Fibroblast of lung (primary cell): ENCODE results near the gene INSIG1. TPM values are rescaled to one million over a fixed set of nuclear protein-coding genes. Genes with fewer than 3 reads are reported as not detected.

ENCODE experiments used
- DNase-seq, 2 donors: peaks; one replicate each; pipeline versions ENCODE4 v3.0.0 to v3.0.0-alpha.2; 2010; ENCODE audit warnings: low read depth in 2 of 2
- H2AFZ ChIP-seq: 2 replicates; pipeline ENCODE4 v1.5.1; 2012; ENCODE audit warnings: low read length, control low read depth, inconsistent platforms
- H3K27ac ChIP-seq: 2 replicates; pipeline ENCODE4 v1.5.1; 2011; ENCODE audit warnings: low read length, control low read depth; ENCODE audit not compliant: insufficient read depth
- H3K27me3 ChIP-seq: 2 replicates; pipeline ENCODE4 v1.5.1; 2011; ENCODE audit warnings: mild to moderate bottlenecking, low read length; ENCODE audit not compliant: control insufficient read depth, insufficient read depth
- H3K36me3 ChIP-seq: 2 replicates; pipeline ENCODE4 v1.5.1; 2011; ENCODE audit warnings: low read length; ENCODE audit not compliant: control insufficient read depth, insufficient read depth
- H3K4me1 ChIP-seq: 2 replicates; pipeline ENCODE4 v1.5.1; 2011; ENCODE audit warnings: low read length; ENCODE audit not compliant: control insufficient read depth, insufficient read depth; ENCODE audit errors: extremely low read depth
- H3K4me2 ChIP-seq: 2 replicates; pipeline ENCODE4 v1.5.1; 2011; ENCODE audit warnings: low read length, control low read depth; ENCODE audit not compliant: insufficient read depth; ENCODE audit errors: extremely low read depth
- H3K4me3 ChIP-seq, 4 experiments: fragments of 200-600 bp in 1 of 4; sonication (generic) in 1 of 4; replicated peaks in 1 of 4; 2 replicates each; pipeline ENCODE4 v1.5.1; 2011 to 2016; ENCODE audit warnings: low read length in 4 of 4, low read depth in 3 of 4, mild to moderate bottlenecking in 3 of 4, control low read depth in 2 of 4, inconsistent platforms in 1 of 4, mixed read lengths in 1 of 4; ENCODE audit not compliant: insufficient read depth in 1 of 4; ENCODE audit errors: control extremely low read depth in 1 of 4
- H3K79me2 ChIP-seq: 2 replicates; pipeline ENCODE4 v1.5.1; 2012; ENCODE audit warnings: mild to moderate bottlenecking, low read length, inconsistent platforms; ENCODE audit not compliant: control insufficient read depth, insufficient read depth
- H3K9ac ChIP-seq: 2 replicates; pipeline ENCODE4 v1.5.1; 2011; ENCODE audit warnings: mild to moderate bottlenecking, low read length, control low read depth; ENCODE audit not compliant: insufficient read depth
- H3K9me3 ChIP-seq: 2 replicates; pipeline ENCODE4 v1.5.1; 2012; ENCODE audit warnings: low read depth, low read length; ENCODE audit not compliant: control insufficient read depth, insufficient read depth
- H4K20me1 ChIP-seq: 2 replicates; pipeline ENCODE4 v1.5.1; 2011; ENCODE audit warnings: low read length; ENCODE audit not compliant: control insufficient read depth, insufficient read depth; ENCODE audit errors: extremely low read depth
- CTCF ChIP-seq, 2 donors: IDR thresholded peaks in 1 of 2; conservative IDR thresholded peaks in 1 of 2; 1 replicate in 1 of 2; 2 replicates in 1 of 2; pipeline ENCODE4 v1.5.1; 2011 to 2012; ENCODE audit warnings: low read length in 2 of 2, control low read depth in 1 of 2, inconsistent platforms in 1 of 2, low read depth in 1 of 2, mild to moderate bottlenecking in 1 of 2
- EZH2 ChIP-seq: IDR thresholded peaks from 2 replicates; pipeline ENCODE4 v1.5.1; 2012; ENCODE audit warnings: low read length, control low read depth, mild to moderate bottlenecking; ENCODE audit errors: missing control alignments
- polyA plus RNA-seq, 2 donors: library from polyadenylated mRNA; depleted of rRNA in 1 of 2; stranded (reverse) in 1 of 2; unstranded in 1 of 2; fragments of >200 nt; gene quantifications; 2 replicates each; pipeline ENCODE4 v1.2.1, GENCODE V29; 2011 to 2012; ENCODE audit warnings: missing spikeins in 1 of 2
- total RNA-seq: library from RNA; depleted of rRNA; stranded (reverse); fragments of >200 nt; gene quantifications from 2 replicates; pipeline ENCODE4 v1.2.1, GENCODE V29; 2014

The INSIG1 gene
- total and polyA plus RNA-seq, 2 donors (not counting 1 experiment from before 2014, with no cell fraction given) = 216 to 353 TPM

- H3K27me3 ChIP-seq = peaks cover 14% of the 10 kb centered on the region
- H3K9ac ChIP-seq = no peak overlapping the region
- no peak for TF ChIP-seq CTCF (conservative IDR thresholded peaks at IDR 0.05 in 1 of 2, IDR thresholded peaks at IDR 0.05 in 1 of 2; ENCODE audit: low read depth in 1 of 2, low read length in 2 of 2)
- peak; percentile 30 for TF ChIP-seq EZH2
- DNase-seq = peak in 1 of 2 donors; percentile 19
- no peak overlapping the region for H3K4me2 ChIP-seq
- H4K20me1 ChIP-seq = no peaks in the 10 kb centered on the region
- H3K9me3 ChIP-seq = no peaks in the 10 kb centered on the region
- no peaks in the 10 kb centered on the region for H3K36me3 ChIP-seq
- no peak overlapping the region for H3K4me3 ChIP-seq
- no peak overlapping the region for H2AFZ ChIP-seq
- no peak overlapping the region for H3K27ac ChIP-seq
- H3K4me1 ChIP-seq = no peaks in the 10 kb centered on the region
- H3K79me2 ChIP-seq = no peaks in the 10 kb centered on the region
Observed at GRCh38 chr7:155277385-155277994, 20.2 kb upstream of the INSIG1 start.

- H3K9ac ChIP-seq = no peak overlapping the region
- H3K9me3 ChIP-seq = no peaks in the 10 kb centered on the region
- no peak overlapping the region for H3K27ac ChIP-seq
- no peaks in the 10 kb centered on the region for H4K20me1 ChIP-seq
- H2AFZ ChIP-seq = no peak overlapping the region
- no peaks in the 10 kb centered on the region for H3K4me1 ChIP-seq
- peaks cover 14% of the 10 kb centered on the region for H3K27me3 ChIP-seq
- H3K4me3 ChIP-seq = no peak overlapping the region
- TF ChIP-seq CTCF (conservative IDR thresholded peaks at IDR 0.05 in 1 of 2, IDR thresholded peaks at IDR 0.05 in 1 of 2; ENCODE audit: low read depth in 1 of 2, low read length in 2 of 2) (no peak), EZH2 (no peak)
- H3K79me2 ChIP-seq = no peaks in the 10 kb centered on the region
- no peaks in the 10 kb centered on the region for H3K36me3 ChIP-seq
- DNase-seq = no peak
- H3K4me2 ChIP-seq = no peak overlapping the region
Observed at GRCh38 chr7:155278921-155279320, 18.8 kb upstream of the INSIG1 start.

GRCh38 chr7:155279787-155280445, 17.8 kb upstream of the INSIG1 start:
- Histone ChIP-seq H3K4me2 (no peak overlapping the region), H3K27me3 (peaks cover 14% of the 10 kb centered on the region), H4K20me1 (no peaks in the 10 kb centered on the region), H3K4me1 (no peaks in the 10 kb centered on the region), H3K9ac (no peak overlapping the region), H3K4me3 (no peak overlapping the region), H3K36me3 (no peaks in the 10 kb centered on the region), H2AFZ (no peak overlapping the region), H3K79me2 (no peaks in the 10 kb centered on the region), H3K27ac (no peak overlapping the region), H3K9me3 (no peaks in the 10 kb centered on the region)
- no peak for DNase-seq
- TF ChIP-seq EZH2 = no peak
- TF ChIP-seq CTCF (conservative IDR thresholded peaks at IDR 0.05 in 1 of 2, IDR thresholded peaks at IDR 0.05 in 1 of 2; ENCODE audit: low read depth in 1 of 2, low read length in 2 of 2) = no peak
